Measurements from ENCODE around the gene SEMA5A. TPM values are rescaled to one million over a fixed set of nuclear protein-coding genes. Genes with fewer than 3 reads are reported as not detected.

The SEMA5A gene

GRCh38 chr5:8997542-8998070 lies 548.3 kb downstream of the SEMA5A start:
- no peak overlapping the region for H3K27ac ChIP-seq (replicated peaks)
- no peaks in the 10 kb centered on the region for H3K27me3 ChIP-seq (ENCODE audit: insufficient read depth, poor library complexity, severe bottlenecking)
- no peak for DNase-seq (ENCODE audit: low read depth in 1 of 2, low spot score in 1 of 2)
- H3K4me3 ChIP-seq (replicated peaks; ENCODE audit: insufficient read depth, low read length): no peak overlapping the region
- TF ChIP-seq POLR2AphosphoS5 (IDR thresholded peaks at IDR 0.05; ENCODE audit: low read depth) (no peak), SPI1 (IDR thresholded peaks at IDR 0.05; ENCODE audit: borderline replicate concordance, low read depth) (no peak), GABPA (IDR thresholded peaks at IDR 0.05; ENCODE audit: low read depth) (no peak), REST (IDR thresholded peaks at IDR 0.05; ENCODE audit: insufficient replicate concordance, low read depth) (no peak), CTCF (IDR thresholded peaks at IDR 0.05; ENCODE audit: insufficient read depth, low read length) (no peak)

DNA sequence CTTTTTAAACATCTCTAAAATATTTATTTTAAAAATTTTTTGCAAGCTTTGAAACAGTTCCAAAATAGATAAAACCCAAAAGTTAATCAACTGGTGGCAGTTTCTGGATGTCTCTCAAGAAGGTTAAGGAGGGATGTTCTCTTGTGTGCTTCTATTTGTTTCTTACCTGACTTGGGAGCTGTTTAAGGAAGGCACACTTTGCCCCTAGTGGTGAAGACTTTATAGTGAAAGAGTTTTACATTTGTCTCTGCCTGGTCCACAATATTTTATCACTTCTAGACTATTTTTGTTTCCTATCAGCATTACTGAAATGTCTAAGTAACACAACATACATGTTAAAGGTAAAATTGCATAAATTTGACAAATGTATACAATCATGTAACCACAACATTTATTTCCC lies 552.8 kb downstream of the SEMA5A start:
- Histone ChIP-seq H3K27me3 (ENCODE audit: insufficient read depth, poor library complexity, severe bottlenecking) (no peaks in the 10 kb centered on the region), H3K27ac (replicated peaks) (no peak overlapping the region), H3K4me3 (replicated peaks; ENCODE audit: insufficient read depth, low read length) (no peak overlapping the region)
- TF ChIP-seq SPI1 (IDR thresholded peaks at IDR 0.05; ENCODE audit: borderline replicate concordance, low read depth) (no peak), GABPA (IDR thresholded peaks at IDR 0.05; ENCODE audit: low read depth) (no peak), CTCF (IDR thresholded peaks at IDR 0.05; ENCODE audit: insufficient read depth, low read length) (no peak), POLR2AphosphoS5 (IDR thresholded peaks at IDR 0.05; ENCODE audit: low read depth) (no peak), REST (IDR thresholded peaks at IDR 0.05; ENCODE audit: insufficient replicate concordance, low read depth) (no peak)
- no peak for DNase-seq (ENCODE audit: low read depth in 1 of 2, low spot score in 1 of 2)

Small RNA genes within 50 kb of the gene (microRNA-seq; reads per million reads assigned to microRNA genes)
- gene MIR4636: not detected
